ENCODE results near the gene PLA2G2D.

Gene PLA2G2D

GRCh38 chr1:20083178-20083944, 36.0 kb downstream of the PLA2G2D start:
- DNase-seq = no peak

DNA sequence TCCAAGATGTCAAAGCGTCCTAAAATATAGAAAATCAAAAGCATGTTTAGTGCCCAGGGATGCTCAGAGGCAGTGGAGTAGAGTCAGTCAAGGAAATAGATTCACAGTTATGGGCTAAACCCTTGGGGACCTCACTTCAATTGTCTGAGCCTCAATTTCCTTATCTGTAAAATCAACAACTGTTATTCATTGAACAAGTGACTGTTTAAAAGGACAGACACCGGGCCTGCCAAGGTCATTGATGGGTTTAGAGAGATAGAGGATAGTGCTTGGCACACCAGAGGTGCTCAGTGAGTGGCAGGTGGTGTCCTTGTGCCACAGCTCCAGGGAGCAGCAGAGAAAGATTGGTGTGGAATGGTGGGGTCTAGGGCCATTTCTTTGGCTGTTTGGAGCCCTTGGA, 36.6 kb downstream of the PLA2G2D start:
- DNase-seq = no peak

DNA sequence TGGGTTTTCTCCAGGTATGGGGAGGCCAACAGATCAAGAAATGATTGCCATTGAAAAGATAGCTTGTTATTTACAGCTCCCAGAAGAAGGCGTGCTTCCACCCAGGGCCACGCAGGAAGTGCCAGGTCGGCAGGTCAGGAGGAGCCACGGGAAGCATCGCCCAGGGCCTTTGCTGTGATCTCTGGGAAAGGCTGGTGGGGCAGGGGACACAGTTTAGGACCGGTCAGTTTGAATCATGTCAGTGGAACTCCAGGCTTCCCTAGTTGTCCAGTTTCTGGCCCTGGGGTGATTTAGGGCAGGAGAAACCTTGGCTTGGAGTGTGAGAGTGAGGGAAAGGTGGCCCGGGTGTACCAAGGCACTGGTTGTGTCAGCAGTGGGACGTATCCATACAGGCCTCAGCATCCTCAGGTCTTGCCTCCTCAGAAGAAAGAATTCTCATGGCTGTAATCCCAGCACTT, 38.0 kb downstream of the PLA2G2D start:
- DNase-seq = no peak

- no peak for DNase-seq
Observed at GRCh38 chr1:20080441-20081352, 38.6 kb downstream of the PLA2G2D start.

DNA sequence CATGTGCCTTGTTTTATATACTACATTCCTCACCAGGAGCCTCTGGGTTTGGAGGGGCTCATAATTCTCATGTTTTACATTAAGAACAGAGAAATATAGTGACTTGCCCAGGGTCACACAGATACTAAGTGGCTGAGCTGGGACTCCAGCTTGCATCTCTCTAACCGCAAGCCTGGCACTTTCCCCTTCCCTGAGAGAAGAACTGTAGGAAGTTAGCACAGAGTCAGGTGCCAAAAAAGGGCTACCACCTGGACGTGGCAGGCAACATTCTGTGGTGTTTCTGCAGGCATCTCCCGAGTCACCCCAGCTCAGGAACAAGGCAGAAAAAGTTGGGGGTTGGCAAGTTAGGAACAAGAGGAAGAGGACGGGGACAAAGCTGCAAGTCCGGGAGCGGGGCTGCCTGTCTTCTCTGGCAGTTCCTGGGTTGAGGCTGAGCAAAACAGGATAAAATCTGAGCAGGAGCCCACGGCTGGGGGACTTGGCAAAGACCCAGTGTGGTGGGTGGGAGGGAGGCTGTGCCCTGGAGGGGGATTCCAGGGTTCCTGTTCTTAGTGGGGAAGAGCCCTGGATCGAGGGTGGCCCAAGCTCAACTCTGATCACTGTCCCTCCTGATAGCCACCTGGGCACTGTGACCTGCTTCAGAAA, 39.6 kb downstream of the PLA2G2D start:
- DNase-seq = no peak

DNA sequence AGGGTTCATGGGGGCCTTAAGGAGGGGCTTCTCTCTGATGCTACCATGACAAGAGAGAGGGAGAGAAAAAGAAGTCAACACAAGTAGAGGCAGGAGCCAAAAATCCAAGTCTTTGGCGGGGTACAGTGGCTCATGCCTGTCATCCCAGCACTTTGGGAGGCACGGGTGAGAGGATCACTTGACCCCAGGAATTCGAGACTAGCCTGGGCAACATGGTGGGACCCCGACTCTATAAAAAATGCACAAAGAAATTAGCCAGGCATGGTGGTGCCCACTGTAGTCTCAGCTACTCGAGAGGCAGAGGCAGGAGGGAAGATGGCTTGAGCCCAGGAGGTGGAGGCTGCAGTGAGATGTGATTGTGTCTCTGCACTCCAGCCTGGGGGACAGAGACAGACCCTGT, 40.6 kb downstream of the PLA2G2D start:
- no peak for DNase-seq

GRCh38 chr1:20078171-20078651, 41.1 kb downstream of the PLA2G2D start:
- no peak for DNase-seq

DNA sequence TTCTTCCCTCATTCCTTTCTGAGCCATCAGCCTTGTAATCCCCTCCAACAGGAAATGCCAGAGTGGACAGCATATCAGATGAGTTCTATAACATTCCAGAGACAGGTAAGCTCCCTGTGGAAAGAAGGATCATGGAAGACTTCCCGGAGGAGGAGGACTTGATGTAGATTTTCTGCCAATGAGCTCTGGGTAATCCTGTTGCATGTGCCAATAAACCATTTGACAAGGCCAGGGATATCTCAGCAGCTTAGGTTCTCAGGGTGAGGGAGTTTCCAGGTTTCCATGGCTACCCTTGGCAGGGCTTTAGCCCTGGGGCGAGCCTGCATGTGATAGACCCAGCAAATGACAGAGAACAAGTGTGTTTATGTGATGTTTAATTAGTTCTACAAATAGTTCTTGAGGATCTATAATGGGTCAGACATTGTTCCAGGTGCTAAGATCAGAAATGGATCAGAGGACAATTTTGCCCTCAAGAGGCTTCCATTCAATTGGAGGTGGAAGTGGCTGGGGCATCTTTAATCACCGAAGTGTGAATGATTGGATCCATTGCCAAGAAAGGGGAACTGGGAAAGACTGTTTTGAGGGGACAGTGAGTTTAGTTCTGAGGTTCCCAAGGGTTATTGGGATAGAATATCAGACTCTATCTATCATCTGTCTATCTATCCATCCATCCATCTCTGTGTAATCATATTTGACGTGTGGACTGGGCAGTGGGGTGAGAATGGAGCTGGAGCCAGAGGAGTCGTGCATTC, 42.5 kb downstream of the PLA2G2D start:
- peak; percentile 45 for DNase-seq

DNA sequence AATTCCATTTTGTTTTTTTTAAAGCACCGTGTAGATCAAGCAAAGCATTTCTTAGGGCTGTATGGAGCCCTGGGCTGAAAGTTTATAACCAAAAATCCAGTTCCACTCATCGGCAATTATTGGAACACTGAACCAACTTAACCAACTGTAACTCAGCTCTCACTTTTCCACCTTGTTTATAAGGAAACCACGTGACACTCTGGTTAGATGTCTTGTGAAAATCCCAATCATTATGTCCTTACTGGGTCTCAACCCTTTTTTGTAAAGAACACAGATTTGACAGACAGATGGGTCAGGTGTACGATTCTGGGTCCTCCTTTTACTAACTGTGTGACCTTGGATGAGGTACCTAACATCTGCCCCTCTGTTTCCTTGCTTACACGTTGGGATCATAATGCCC, 43.1 kb downstream of the PLA2G2D start:
- DNase-seq = no peak

- DNase-seq = no peak
Observed at GRCh38 chr1:20075345-20075744, 44.0 kb downstream of the PLA2G2D start.

- no peak for DNase-seq
Observed at GRCh38 chr1:20074725-20075171, 44.6 kb downstream of the PLA2G2D start.

DNA sequence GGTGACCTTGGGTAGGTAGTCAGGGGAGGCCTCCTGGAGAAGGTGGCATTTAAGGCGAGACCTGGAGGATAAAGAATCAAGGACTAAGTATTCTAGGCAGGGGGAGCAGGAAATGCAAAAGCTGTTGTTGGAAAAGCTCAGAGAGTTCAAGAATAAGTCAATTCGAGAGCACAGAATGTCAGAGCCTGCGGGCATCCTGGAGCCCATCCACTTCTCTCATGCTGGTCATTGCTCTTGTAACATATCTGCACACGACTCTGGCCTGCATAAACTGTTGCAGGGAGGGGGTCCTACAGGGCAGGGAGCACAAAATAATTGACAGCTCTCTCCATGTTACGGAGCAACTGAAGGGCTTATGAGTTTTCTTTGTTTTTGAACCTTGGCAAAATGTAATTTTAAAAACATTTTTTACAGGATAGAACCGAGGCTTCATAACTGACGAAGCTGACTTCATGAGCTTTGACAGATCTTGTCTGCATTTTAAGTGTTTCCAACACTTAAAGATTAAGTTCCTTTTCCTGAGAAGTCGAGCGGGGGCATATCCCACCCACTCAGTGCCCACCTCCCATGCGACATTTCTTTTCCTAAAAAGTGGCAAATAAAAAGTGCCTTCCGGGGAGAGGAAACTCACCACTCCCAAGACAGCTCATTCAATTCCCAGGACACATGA, 45.1 kb downstream of the PLA2G2D start:
- no peak for DNase-seq

DNA sequence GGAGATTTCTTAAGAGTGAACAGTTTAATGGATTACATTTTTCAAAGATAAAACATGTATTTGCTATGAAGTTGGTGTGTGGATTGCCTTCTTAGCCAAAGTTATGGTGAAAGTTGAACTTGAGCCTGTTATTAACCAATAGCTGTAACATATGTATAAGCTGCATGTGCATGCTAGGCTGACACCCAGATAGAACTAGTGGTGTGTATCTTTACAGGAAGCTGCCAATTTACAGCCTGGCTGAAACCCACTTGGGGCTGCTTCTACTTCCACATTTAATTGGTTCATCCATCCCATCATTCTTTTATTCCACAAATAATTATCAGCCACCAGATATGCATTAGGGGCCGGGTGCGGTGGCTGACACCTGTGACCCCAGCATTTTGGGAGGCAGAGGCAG, 46.1 kb downstream of the PLA2G2D start:
- no peak for DNase-seq

DNA sequence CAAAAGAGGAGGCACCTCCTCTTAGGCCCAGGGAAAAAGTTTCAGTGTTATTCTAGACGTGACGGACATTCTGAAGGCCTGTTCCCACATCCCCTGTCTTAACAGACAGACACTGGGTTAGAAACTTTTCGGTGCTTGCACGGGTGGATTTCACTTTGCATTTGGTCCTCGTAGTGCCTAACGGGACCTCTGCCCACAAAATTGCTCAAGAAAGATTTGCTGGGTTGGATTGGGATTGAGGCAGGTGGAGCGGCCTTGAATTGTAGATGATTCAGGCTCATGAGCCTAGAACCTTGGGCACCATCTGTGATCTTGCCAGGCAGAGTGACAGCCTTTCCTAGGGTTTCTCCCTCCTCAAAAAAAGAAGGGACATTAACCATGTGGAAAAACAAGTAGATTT, 46.6 kb downstream of the PLA2G2D start:
- DNase-seq = no peak

GRCh38 chr1:20071416-20071815, 47.9 kb downstream of the PLA2G2D start:
- no peak for DNase-seq

DNA sequence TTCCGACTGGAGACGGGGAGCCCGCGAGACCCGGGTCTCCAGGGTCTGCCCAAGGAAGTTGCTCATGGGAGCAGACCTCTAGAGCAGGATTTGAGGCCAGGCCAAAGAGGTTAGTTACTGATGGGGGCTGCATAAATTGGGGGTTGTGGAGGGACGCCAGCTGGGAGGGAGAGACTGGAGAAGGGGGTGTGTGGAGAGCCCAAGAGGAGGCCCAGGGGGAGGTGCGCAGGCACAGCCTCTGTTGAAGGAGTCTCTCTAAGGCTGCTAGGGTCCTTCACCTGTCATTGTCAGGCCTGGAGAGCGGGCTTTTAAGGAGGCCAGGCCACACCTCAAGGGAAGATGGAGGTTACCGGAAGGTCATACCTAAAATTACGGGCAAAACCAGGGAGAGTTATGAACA, 49.0 kb downstream of the PLA2G2D start:
- DNase-seq = no peak

DNA sequence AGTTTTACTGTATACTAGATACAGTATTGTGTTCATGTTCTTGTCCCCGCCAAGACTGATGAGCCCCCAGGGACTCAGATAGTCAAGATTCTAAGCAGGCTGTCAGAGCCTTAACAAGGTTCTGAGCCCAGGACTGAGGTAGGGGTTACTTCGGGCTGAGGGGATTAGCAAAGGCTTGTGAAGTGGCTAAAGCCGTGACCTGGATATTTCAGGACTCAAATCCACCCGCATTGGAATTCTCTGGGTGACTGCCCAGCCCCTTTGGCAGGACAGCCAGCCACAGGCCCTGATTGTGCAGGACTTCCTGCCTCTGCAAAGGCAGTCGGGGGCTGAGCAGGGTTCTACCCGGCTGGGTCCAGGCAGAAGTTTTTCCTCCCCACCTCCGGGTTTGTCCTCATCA, 49.5 kb downstream of the PLA2G2D start, which contains the start of gene PLA2G5:
Gene PLA2G5 (plus strand): TSS at position 321 of the 400 bp plus-strand sequence. CDS start 14,637 bp downstream, outside the sequence.
- no peak for DNase-seq

- no peak for DNase-seq
Observed at GRCh38 chr1:20068722-20069121, 50.6 kb downstream of the PLA2G2D start.

DNA sequence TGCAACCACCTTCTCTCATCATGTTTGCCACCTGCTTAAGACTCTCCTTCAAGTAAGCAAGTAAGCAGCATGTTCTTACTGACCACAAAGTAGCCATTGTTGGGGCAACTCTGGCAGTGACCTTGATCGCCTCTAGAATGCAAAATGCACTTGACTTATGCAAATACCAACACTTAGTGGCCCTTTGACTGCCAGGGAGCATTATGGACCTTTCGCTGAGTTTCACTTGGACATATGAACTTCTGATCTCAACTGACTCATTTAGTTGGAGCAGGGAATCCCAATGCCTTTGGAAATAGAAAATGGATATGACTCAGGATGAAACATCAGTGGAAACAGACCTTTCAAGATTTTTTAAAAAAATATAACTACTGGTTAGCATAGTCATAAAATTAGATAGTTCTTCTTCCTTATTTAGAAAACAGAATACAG, 55.5 kb downstream of the PLA2G2D start:
- no peak for DNase-seq
